Hepatic stellate cell (primary cell): ENCODE data around the gene TRPM3.
"Not testable (repeated sequence)": the region's sequence is repeated elsewhere in the genome, so short reads cannot be mapped to it uniquely, and the experiment has no call there.

ENCODE experiments used
- DNase-seq: peaks from one replicate; pipeline ENCODE4 v3.0.0; 2011; ENCODE audit warnings: low spot score

The TRPM3 gene

DNA sequence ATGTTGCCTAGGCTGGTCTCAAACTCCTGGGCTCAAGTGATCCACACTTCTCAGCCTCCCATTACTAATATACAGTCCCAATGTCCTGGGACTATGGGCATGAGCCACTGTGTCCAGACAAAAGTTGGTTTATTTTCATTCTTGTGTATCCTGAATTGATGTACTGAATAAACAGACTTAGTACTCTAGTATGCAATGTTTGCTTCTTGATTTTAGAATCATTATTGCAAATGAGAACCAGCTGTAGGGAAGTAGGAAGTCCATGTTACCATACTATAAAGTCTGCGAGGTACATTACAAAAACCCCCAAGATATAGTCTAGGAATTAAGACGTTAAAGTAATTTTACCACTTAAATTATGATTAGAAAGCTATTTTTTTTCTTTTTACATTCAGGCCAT is 372.4 kb downstream of the TRPM3 start:
- DNase-seq: no peak

DNA sequence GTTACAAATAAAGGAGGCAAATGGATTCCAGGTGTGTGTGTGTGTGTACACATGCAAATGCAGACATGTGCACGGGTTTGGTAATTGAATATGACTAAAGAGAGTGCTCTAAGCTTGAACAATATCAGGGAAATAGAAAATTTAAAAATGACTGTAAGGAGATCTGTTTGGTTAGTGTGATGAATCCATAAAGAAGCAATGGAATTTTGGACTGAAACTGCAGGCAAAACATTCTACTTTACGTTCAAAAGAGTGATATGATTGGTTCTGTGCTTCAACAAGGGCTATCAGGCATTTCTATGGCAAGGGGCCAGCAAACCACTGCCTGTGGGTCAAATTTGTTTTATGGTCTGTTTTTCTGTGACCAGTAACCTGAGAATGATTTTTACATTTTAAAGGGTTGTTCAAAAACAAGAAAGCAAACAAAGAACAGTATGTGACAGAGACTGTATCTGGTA is 374.1 kb downstream of the TRPM3 start:
- no peak for DNase-seq

DNA sequence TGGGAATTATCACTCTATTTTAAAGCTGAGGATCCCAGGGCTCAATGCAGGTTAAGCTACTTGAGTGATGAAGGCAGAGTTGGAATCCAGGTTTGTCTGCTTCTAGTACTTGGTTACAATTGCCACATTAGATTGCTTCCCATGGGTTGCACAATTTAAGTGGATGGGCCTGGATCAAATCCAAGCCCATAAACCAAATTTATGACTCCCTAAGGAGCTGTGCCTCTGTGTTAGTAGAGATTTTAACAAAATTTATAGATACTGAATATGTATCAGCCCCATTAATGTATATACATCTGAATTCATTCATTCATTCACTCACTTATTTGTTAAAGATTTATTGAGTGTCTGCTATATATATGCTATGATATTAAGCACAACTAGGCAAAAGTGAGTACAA is 374.7 kb downstream of the TRPM3 start:
- DNase-seq: no peak

- DNase-seq: no peak
Observed at GRCh38 chr9:70746316-70746715, 375.1 kb downstream of the TRPM3 start.

- not testable (repeated sequence) for DNase-seq
Observed at GRCh38 chr9:70724794-70725193, 396.6 kb downstream of the TRPM3 start.

DNA sequence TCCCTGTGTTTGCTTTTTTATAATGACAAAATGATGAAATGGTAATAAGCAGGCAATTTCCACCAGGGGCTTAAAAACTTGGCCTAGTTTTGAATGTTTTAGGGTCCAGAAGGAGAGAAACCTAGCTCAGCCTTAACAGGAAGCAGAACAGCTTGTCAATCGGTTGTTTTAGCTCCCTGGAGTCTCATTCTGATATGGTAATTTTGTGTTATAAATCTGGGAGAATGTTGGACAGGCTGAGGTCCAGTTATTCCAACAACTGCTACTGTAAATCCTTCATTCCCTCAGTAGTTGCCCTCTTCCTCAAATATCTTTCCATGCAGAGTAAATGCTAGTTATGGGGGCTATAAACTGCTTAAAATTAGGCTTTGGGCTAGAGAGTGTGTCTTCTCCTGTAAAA is 397.4 kb downstream of the TRPM3 start:
- DNase-seq: not testable (repeated sequence)

GRCh38 chr9:70706797-70707196 is 414.6 kb downstream of the TRPM3 start:
- DNase-seq: not testable (repeated sequence)

DNA sequence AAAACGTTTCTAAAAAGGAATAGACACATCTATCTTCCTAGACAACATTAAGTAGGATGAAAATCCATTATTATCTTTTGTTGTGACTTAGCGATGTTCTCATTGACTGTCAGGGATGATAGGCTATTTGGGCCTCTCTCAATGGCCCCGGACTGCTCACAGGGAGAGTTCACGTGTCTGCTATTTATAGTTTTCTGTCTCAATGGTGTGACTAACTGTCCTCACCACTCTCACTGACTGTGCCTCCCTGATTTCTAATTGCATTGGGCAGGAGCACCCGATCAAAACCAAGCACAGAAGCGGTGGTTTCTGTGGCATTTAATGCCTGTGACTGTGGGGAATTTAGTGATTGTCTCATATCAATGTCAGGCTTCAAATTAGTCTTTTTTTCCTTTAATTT is 420.3 kb downstream of the TRPM3 start:
- no peak for DNase-seq

DNA sequence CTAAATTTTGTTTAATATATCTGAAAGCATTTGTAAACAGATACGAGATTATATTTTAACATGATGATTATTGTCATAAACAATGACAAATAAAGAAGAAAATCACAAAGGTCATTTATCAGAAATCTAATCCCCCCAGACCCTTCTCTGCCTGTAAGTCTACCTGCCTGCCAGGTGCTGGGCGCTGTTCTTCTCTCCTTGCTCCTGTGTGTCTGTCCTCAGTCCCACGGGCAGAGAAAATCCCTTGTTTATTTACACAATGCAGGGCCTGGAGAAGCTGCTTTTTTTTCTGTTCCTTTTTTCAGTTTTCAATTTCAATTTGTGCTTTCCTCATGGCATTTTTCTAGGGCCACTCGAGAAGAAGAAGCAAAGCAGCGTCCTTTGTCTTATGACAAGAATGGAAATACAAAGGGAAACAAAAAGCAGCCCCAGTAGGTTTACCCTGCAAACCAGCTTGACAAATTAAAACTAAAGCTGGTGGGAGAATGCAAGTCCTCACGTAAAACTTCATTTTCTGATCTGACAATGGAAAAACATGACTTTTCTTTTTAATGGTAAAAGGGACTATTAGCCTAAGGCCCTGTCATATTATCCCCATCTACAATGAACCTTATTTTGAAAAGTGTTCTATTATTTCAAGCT is 424.6 kb downstream of the TRPM3 start:
- DNase-seq: no peak

GRCh38 chr9:70694758-70695157 is 426.7 kb downstream of the TRPM3 start:
- DNase-seq: no peak

- no peak for DNase-seq
Observed at GRCh38 chr9:70693186-70693585, 428.2 kb downstream of the TRPM3 start.

DNA sequence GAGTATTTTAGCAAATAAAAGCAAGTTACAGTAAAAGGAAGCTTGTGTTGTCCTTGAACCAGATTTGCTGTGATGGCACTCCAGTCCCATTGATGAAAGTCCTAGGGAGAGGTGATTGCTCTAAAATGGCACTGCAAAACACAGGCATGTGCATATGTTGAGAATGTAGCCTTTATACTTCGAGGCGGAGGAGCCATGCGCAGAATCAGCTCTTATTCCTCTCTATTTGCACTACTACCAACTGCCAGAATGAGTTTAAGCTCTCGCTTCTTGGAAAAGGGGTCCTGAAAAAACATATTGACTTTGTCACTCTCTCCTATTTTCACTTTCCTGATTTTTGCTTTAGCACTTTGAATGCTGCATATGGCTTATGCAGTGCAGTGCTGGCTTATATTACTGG is 429.0 kb downstream of the TRPM3 start:
- DNase-seq: no peak

DNA sequence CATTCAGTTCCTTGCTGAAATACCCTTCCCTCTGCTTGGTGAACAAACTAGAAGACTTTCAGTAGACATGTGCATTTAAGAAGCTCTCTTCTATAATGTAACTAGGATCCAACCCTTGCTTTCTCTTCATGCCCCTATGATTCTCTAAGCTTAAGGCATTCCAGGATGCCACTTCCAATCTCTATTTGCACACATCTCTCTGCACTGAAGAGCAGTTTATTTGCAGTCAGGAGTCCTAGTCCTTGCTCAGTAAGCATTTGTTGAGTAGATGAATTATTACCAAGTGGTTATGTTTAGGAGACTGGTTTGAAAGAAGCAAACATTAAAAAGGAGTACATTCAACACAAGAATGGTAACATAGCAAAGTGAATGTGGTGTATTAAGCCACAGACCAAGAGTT is 432.7 kb downstream of the TRPM3 start:
- no peak for DNase-seq

DNA sequence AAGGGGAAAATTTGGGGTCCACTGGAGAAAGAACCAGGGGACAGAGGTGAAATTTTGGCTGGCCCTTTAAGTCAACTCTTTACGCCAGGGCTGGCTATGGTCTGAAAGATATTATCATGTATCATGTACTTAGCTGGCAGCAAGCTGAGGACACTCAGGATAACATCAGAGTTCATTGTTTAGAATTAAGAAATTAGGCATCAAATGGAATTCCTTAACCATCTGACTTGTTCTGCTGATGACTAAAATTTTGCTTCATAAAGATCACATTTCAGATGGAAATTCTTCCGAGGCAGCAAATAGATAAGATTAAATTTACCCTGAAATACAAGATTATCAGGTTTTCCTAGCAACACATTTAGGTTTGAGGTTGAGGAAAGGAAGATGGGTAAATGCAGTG is 437.6 kb downstream of the TRPM3 start:
- DNase-seq: no peak

- no peak for DNase-seq
Observed at GRCh38 chr9:70682298-70682697, 439.1 kb downstream of the TRPM3 start.

- DNase-seq: no peak
Observed at GRCh38 chr9:70679845-70680244, 441.6 kb downstream of the TRPM3 start.

GRCh38 chr9:70678153-70678552 is 443.3 kb downstream of the TRPM3 start:
- DNase-seq: no peak

DNA sequence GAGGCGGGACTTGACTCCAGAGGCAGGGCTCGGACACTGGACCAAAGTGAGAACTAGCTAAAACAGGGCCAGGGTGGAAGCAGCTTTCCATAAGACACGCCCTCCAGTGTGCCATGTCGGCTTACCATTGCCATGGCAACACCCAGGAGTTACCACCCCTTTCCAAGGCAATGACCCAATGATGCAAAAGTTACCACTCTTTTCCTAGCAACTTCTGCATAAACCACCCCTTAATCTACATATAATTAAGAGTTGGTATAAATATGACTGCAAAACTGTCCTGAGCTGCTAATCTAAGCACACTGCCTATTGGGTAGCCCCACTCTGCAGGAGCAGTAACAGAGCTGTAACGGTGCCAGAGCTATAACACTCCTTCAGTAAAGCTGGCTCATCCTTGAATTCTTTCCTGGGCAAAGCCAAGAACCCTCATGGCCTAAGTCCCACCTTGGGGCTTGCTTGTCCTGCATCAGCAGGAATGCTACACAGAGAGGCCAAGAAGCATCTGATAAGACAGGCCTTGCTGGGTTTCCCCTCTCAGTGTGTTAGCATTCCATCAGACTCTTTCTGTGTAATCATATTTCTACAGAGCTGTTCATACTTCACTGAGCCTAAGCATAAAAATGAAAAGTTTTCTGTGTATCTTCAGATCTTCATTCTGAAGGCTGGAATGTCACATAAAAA is 444.2 kb downstream of the TRPM3 start:
- DNase-seq: no peak

DNA sequence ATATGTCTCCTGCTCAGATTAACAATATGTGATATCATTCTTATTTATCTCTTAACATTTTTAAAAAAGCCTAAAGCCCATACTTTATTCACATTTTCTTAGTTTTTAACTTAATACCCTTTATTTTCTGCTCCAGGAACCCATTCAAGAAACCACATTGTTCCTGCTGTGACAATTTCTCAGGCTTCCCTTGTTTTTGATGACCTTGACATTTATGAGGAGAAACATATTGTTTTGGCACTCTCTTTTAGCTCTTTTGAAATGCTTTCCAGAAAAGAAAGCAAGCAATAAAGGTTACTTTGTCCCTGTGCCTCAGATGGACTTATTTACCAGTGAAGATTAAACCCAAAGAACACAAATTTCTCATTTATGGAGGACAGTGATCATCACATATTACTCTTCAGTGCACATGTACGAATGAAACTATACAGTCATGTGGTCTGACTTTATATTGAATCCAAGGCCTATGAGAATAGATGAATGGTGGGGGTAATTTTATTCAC is 445.5 kb downstream of the TRPM3 start:
- no peak for DNase-seq

- DNase-seq: no peak
Observed at GRCh38 chr9:70673844-70674243, 447.6 kb downstream of the TRPM3 start.

- no peak for DNase-seq
Observed at GRCh38 chr9:70672161-70672649, 449.2 kb downstream of the TRPM3 start.

DNA sequence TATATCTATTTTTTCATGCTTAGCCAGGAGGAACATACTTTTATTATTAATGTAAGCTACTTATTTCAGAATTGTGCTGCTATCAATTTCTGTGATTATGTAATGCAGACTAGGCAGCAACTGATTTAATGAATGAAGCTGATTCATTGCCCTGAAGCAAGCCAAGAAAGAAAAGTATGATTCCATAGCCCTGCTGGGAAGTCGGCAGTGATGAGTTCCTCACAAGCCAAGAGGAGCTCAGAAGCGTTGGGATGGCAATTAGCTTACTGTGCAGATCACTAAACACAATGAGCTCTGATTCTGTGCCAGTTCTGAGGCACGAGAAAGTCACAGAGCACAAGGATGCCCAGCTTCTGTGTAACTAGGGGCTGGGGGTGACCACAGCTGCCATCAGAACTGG is 452.7 kb downstream of the TRPM3 start:
- DNase-seq: no peak

DNA sequence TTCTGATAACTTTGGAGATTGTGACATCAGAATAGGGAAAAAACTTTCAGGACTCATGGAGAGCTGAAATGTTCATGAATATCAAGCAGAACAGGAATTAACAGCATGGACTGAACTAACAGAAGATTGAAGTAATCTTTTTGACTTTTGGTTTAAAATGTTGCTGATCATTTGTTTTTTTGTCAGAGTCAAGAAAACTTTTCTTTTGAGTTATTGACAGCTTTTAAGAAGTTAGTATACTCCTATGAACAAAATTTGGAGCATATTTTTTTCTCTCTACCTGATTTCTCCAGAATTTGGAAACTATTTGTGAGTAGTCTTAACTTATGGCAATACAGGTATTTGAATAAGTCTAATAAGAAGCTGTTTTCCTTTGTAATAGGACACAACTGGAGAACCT is 462.7 kb downstream of the TRPM3 start:
- no peak for DNase-seq

- no peak for DNase-seq
Observed at GRCh38 chr9:70656281-70656680, 465.1 kb downstream of the TRPM3 start.
